PC-9 (cell line): ENCODE measurements around the gene SH3PXD2B. TPM values are rescaled to one million over a fixed set of nuclear protein-coding genes. Genes with fewer than 3 reads are reported as not detected.
A peak's percentile ranks its signal among the peaks of the same experiment; 100 is the strongest.

ENCODE experiments used
- BruUV-seq: library from RNA; stranded (reverse); fragments of 400-500 nt; replicated peaks from 2 replicates; lab custom pipeline; 2021; lab: Mats Ljungman, UMichigan
- CTCF ChIA-PET: fragments of 300-600 bp; sonication (Branson Sonifier 250); formaldehyde crosslinking; loops from one replicate; lab custom pipeline; 2022; ENCODE audit warnings: antibody characterized with exemption; lab: Charles Lee
- POLR2A ChIA-PET: fragments of 300-600 bp; sonication (Branson Sonifier 250); formaldehyde crosslinking; loops from one replicate; lab custom pipeline; 2022; ENCODE audit warnings: antibody characterized with exemption; ENCODE audit not compliant: unreplicated experiment; lab: Charles Lee
- DNase-seq, 2 experiments: peaks; one replicate each; pipeline versions ENCODE4 v3.0.0 to v3.0.0-alpha.2; 2015 to 2022; ENCODE audit warnings: mixed read lengths in 1 of 2
- H2AFZ ChIP-seq: fragments of 200-600 bp; sonication (generic); 2 replicates; pipeline ENCODE4 v1.8.1; 2017; ENCODE audit warnings: antibody characterized with exemption
- H3F3A ChIP-seq: fragments of 200-600 bp; sonication (generic); 2 replicates; pipeline ENCODE4 v1.8.1; 2017; ENCODE audit warnings: antibody characterized with exemption, mild to moderate bottlenecking, low read depth; ENCODE audit not compliant: insufficient read depth
- H3K27ac ChIP-seq: fragments of 200-600 bp; sonication (generic); 2 replicates; pipeline ENCODE4 v1.6.1; 2016; ENCODE audit warnings: mixed run types
- H3K27me3 ChIP-seq: fragments of 200-600 bp; sonication (generic); 2 replicates; pipeline ENCODE4 v1.6.1; 2016; ENCODE audit warnings: low read depth, mixed run types; ENCODE audit not compliant: insufficient read depth
- H3K36me3 ChIP-seq: fragments of 200-600 bp; sonication (generic); 2 replicates; pipeline ENCODE4 v1.6.1; 2016; ENCODE audit warnings: low read depth, mixed run types
- H3K4me1 ChIP-seq: fragments of 200-600 bp; sonication (generic); replicated peaks from 2 replicates; pipeline ENCODE4 v1.6.1; 2016; ENCODE audit warnings: mixed run types; ENCODE audit not compliant: insufficient read depth
- H3K4me2 ChIP-seq: fragments of 200-600 bp; sonication (generic); 2 replicates; pipeline ENCODE4 v1.6.1; 2017; ENCODE audit warnings: mixed run types
- H3K4me3 ChIP-seq: fragments of 200-600 bp; sonication (generic); 2 replicates; pipeline ENCODE4 v1.6.1; 2016; ENCODE audit warnings: mixed run types
- H3K79me2 ChIP-seq: fragments of 200-600 bp; sonication (generic); 2 replicates; pipeline ENCODE4 v1.6.1; 2017; ENCODE audit warnings: low read depth, mixed run types
- H3K9me2 ChIP-seq: fragments of 200-600 bp; sonication (generic); 2 replicates; pipeline ENCODE4 v1.8.1; 2017; ENCODE audit warnings: mild to moderate bottlenecking; ENCODE audit not compliant: insufficient read depth
- H3K9me3 ChIP-seq: fragments of 200-600 bp; sonication (generic); 2 replicates; pipeline ENCODE4 v1.8.1; 2016; ENCODE audit warnings: low read depth; ENCODE audit not compliant: insufficient read depth
- H4K20me1 ChIP-seq: fragments of 200-600 bp; sonication (generic); 2 replicates; pipeline ENCODE4 v1.8.1; 2017; ENCODE audit not compliant: insufficient read depth
- EZH2 ChIP-seq: fragments of 200-600 bp; sonication (generic); IDR thresholded peaks from 2 replicates; pipeline ENCODE4 v1.8.0; 2017; ENCODE audit warnings: antibody characterized with exemption, low read depth
- intact Hi-C: fragments of 100-400 bp; cut with micrococcal nuclease; formaldehyde crosslinking; loops from one replicate; pipeline ENCODE4 v1.10.0; 2022; ENCODE audit not compliant: unreplicated experiment
- total RNA-seq: library from RNA; stranded (reverse); gene quantifications from 2 replicates; pipeline ENCODE4 v1.2.3, GENCODE V29; 2021
- TF ChIP-seq, protein P1 (sequence below): fragments of 200-600 bp; sonication (generic); conservative IDR thresholded peaks from 2 replicates; pipeline ENCODE4 v1.6.1; 2017; ENCODE audit warnings: mixed run types, antibody characterized with exemption, mild to moderate bottlenecking, moderate library complexity

The SH3PXD2B gene
- total RNA-seq, 1 experiment from 2014 or later, result 29.3 TPM

DNA sequence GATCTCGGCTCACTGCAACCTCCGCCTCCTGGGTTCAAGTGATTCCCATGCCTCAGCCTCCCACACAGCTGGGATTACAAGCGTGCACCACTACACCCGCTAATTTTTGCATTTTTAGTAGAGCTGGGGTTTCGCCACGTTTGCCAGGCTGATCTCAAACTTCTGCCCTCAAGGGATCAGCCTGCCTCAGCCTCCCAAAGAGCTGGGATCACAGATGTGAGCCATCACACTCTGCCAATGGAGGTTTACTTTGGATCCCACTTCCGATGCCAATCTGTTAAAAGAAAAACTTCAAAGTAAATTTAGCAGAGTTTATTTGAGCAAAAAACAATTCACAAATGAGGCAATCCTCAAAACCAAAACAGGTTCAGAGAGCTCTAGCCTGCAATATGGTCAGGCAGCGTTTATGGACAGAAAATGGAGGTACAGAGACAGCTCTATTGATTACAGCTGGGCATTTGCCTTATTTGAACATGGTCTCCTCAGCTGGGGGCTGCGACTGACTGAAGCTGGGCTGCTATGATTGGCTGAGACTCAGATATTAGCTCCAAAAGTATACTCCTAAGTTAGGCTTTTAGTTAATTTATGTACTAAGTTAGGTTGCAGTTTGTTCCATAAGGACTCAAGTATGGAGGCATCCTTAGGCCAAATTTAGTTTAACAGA lies 152.1 kb downstream of the SH3PXD2B start:
- H3K4me1 ChIP-seq, result peaks cover 21% of the 10 kb centered on the region
- intact Hi-C loops, result loop anchor here (5.0 kb wide), 1 partner anchor 150 kb away; the partner anchor contains the start of gene SH3PXD2B
- H3K79me2 ChIP-seq, result no peaks in the 10 kb centered on the region
- H3F3A ChIP-seq, result peaks cover 23% of the 10 kb centered on the region
- H3K9me2 ChIP-seq, result no peaks in the 10 kb centered on the region
- H2AFZ ChIP-seq, result no peak overlapping the region
- peak overlapping the region; percentile 77 for H3K27ac ChIP-seq
- TF ChIP-seq, protein P1, sequence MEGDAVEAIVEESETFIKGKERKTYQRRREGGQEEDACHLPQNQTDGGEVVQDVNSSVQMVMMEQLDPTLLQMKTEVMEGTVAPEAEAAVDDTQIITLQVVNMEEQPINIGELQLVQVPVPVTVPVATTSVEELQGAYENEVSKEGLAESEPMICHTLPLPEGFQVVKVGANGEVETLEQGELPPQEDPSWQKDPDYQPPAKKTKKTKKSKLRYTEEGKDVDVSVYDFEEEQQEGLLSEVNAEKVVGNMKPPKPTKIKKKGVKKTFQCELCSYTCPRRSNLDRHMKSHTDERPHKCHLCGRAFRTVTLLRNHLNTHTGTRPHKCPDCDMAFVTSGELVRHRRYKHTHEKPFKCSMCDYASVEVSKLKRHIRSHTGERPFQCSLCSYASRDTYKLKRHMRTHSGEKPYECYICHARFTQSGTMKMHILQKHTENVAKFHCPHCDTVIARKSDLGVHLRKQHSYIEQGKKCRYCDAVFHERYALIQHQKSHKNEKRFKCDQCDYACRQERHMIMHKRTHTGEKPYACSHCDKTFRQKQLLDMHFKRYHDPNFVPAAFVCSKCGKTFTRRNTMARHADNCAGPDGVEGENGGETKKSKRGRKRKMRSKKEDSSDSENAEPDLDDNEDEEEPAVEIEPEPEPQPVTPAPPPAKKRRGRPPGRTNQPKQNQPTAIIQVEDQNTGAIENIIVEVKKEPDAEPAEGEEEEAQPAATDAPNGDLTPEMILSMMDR, result no peak
- no peak for TF ChIP-seq EZH2
- BruUV-seq, result no TSS peak
- H4K20me1 ChIP-seq, result no peaks in the 10 kb centered on the region
- H3K27me3 ChIP-seq, result no peaks in the 10 kb centered on the region
- no peak overlapping the region for H3K4me3 ChIP-seq
- no peaks in the 10 kb centered on the region for H3K36me3 ChIP-seq
- ChIA-PET POLR2A (interaction anchor here (0.7 to 1.7 kb wide), 2 partner anchors 20 to 469 kb away, joined by 6 to 8 read pairs; partner anchors contain the start of gene DUSP1), CTCF (interaction anchor here (1.7 kb wide), 1 partner anchor 9 kb away, joined by 5 read pairs; no protein-coding TSS in a partner anchor)
- H3K9me3 ChIP-seq, result 0 out of 2 replicates have a peak, but pooled peaks cover 3% of the 10 kb centered on the region
- H3K4me2 ChIP-seq, result no peak overlapping the region
- DNase-seq, result no peak

DNA sequence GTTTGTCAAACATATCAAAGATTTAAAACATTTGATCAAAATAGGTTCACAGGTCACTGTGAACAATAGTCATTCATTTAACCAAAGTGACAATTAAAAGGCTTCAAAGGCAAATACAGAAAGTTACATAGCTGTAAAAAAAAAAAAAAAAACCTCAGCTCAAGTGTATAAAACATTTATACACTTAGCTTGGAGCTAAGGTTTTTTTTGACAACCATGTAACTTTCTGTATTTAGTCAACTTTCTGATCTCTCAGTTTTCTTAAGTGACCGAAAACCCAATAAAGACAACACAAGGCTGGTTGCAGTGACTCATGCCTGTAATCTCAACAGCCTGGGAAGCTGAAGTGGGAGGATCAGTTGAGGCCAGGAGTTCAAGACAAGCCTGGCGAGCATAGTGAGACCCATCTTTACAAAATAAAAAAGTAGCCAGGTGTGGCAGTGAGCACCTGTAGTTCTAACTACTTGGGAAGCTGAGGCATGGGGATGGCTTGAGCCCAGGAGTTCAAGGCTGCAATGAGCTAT lies 154.3 kb downstream of the SH3PXD2B start:
- H3K9me2 ChIP-seq, result no peaks in the 10 kb centered on the region
- H3K4me1 ChIP-seq, result peaks cover 21% of the 10 kb centered on the region
- no peaks in the 10 kb centered on the region for H3K9me3 ChIP-seq
- no peak overlapping the region for H3K4me2 ChIP-seq
- no peak overlapping the region for H3K4me3 ChIP-seq
- H4K20me1 ChIP-seq, result no peaks in the 10 kb centered on the region
- no TSS peak for BruUV-seq
- no peaks in the 10 kb centered on the region for H3K27me3 ChIP-seq
- no peak overlapping the region for H2AFZ ChIP-seq
- TF ChIP-seq EZH2, result no peak
- TF ChIP-seq, protein P1, result no peak
- H3K36me3 ChIP-seq, result no peaks in the 10 kb centered on the region
- intact Hi-C loops, result loop anchor here (5.0 kb wide), 1 partner anchor 152 kb away; the partner anchor contains the start of gene SH3PXD2B
- peaks cover 23% of the 10 kb centered on the region for H3F3A ChIP-seq
- DNase-seq, result peak in 1 of 2 experiments; percentile 41
- ChIA-PET CTCF (no interaction called here), POLR2A (interaction anchor here (0.7 kb wide), 2 partner anchors 126 to 1479 kb away, joined by 3 to 7 read pairs; no protein-coding TSS in a partner anchor)
- H3K27ac ChIP-seq, result no peak overlapping the region
- H3K79me2 ChIP-seq, result no peaks in the 10 kb centered on the region

- Histone ChIP-seq H2AFZ (no peak overlapping the region), H3K4me3 (no peak overlapping the region), H3K27ac (no peak overlapping the region), H3F3A (no peaks in the 10 kb centered on the region), H3K79me2 (no peaks in the 10 kb centered on the region), H3K4me1 (0 out of 2 replicates have a peak, but pooled peaks cover 4% of the 10 kb centered on the region), H3K36me3 (no peaks in the 10 kb centered on the region), H4K20me1 (no peaks in the 10 kb centered on the region), H3K9me3 (no peaks in the 10 kb centered on the region), H3K9me2 (no peaks in the 10 kb centered on the region), H3K27me3 (no peaks in the 10 kb centered on the region), H3K4me2 (no peak overlapping the region)
- ChIA-PET POLR2A (no interaction called here), CTCF (no interaction called here)
- TF ChIP-seq, protein P1, result no peak
- no peak for TF ChIP-seq EZH2
- intact Hi-C loops, result no loop called here
- DNase-seq, result no peak
- no TSS peak for BruUV-seq
Observed at GRCh38 chr5:172294831-172295230, 159.5 kb downstream of the SH3PXD2B start.
